OCI-LY7 (cell line): ENCODE data around the gene HHIP.
"Not testable (repeated sequence)": the region's sequence is repeated elsewhere in the genome, so short reads cannot be mapped to it uniquely, and the experiment has no call there.

Source experiments
- EZH2phosphoT487 ChIP-seq: fragments of 200-600 bp; sonication (generic); IDR thresholded peaks from 2 replicates; pipeline ENCODE4 v1.6.1; 2018; ENCODE audit warnings: low read depth, borderline replicate concordance, mild to moderate bottlenecking, mixed run types, antibody characterized with exemption, low read length, moderate library complexity, mixed read lengths
- TF ChIP-seq, protein P1 (sequence below): fragments of 200-600 bp; sonication (generic); conservative IDR thresholded peaks from 2 replicates; pipeline ENCODE4 v1.5.1; 2014; ENCODE audit warnings: mild to moderate bottlenecking, antibody characterized with exemption, low read length, moderate library complexity, mixed read lengths

DNA sequence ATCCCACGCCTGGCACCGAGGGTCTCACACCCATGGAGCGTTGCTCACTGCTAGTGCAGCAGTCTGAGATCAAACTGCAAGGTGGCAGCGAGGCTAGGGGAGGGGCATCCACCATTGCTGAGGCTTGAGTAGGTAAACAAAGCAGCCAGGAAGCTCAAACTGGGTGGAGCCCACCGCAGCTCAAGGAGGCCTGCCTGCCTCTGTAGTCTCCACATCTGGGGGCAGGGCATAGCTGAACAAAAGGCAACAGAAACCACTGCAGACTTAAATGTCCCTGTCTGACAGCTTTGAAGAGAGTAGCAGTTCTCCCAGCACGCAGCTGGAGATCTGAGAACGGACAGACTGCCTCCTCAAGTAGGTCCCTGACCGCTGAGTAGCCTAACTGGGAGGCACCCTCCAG is 146.0 kb downstream of the HHIP start:
- TF ChIP-seq, protein P1, sequence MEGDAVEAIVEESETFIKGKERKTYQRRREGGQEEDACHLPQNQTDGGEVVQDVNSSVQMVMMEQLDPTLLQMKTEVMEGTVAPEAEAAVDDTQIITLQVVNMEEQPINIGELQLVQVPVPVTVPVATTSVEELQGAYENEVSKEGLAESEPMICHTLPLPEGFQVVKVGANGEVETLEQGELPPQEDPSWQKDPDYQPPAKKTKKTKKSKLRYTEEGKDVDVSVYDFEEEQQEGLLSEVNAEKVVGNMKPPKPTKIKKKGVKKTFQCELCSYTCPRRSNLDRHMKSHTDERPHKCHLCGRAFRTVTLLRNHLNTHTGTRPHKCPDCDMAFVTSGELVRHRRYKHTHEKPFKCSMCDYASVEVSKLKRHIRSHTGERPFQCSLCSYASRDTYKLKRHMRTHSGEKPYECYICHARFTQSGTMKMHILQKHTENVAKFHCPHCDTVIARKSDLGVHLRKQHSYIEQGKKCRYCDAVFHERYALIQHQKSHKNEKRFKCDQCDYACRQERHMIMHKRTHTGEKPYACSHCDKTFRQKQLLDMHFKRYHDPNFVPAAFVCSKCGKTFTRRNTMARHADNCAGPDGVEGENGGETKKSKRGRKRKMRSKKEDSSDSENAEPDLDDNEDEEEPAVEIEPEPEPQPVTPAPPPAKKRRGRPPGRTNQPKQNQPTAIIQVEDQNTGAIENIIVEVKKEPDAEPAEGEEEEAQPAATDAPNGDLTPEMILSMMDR: not testable (repeated sequence)
- TF ChIP-seq EZH2phosphoT487: not testable (repeated sequence)
